SK-N-SH (cell line): ENCODE results near the gene LYRM4. TPM values are rescaled to one million over a fixed set of nuclear protein-coding genes. Genes with fewer than 3 reads are reported as not detected.
"Not testable (repeated sequence)": the region's sequence is repeated elsewhere in the genome, so short reads cannot be mapped to it uniquely, and the experiment has no call there.

Source experiments
- CTCF ChIA-PET: fragments of 300-600, 350-600 bp; formaldehyde crosslinking; extraction: SDS; loops from one replicate; lab custom pipeline; 2021; lab: Yijun Ruan, JAX
- POLR2A ChIA-PET: fragments of 350-600 bp; sonication (Branson Sonifier 250); formaldehyde crosslinking; extraction: SDS; loops from one replicate; lab custom pipeline; 2020; ENCODE audit warnings: antibody characterized with exemption, inconsistent platforms; lab: Yijun Ruan, JAX
- DNase-seq: peaks from one replicate; pipeline ENCODE4 v3.0.0; 2012
- H2AFZ ChIP-seq: fragments of 200-600 bp; sonication (generic); 2 replicates; pipeline ENCODE4 v1.8.1; 2016; ENCODE audit warnings: antibody characterized with exemption, mild to moderate bottlenecking, low read depth
- H3F3A ChIP-seq: fragments of 200-600 bp; sonication (generic); replicated peaks from 2 replicates; pipeline ENCODE3; 2016; ENCODE audit warnings: antibody characterized with exemption, mild to moderate bottlenecking; ENCODE audit not compliant: insufficient read depth
- H3K27ac ChIP-seq, 2 experiments: fragments of 200-500 bp in 1 of 2; fragments of 200-600 bp in 1 of 2; sonication (Bioruptor generic) in 1 of 2; sonication (generic), shearing (Covaris generic) in 1 of 2; 2 replicates each; pipeline versions ENCODE4 v1.5.1 to v1.6.1; 2014 to 2016; ENCODE audit warnings: low read depth in 2 of 2, inconsistent platforms in 1 of 2, low read length in 1 of 2, mild to moderate bottlenecking in 1 of 2, mixed read lengths in 1 of 2
- H3K27me3 ChIP-seq: fragments of 200-600 bp; sonication (generic), shearing (Covaris generic); 2 replicates; pipeline ENCODE4 v1.6.1; 2016; ENCODE audit warnings: mixed run types; ENCODE audit not compliant: insufficient read depth
- H3K36me3 ChIP-seq, 2 experiments: fragments of 200-500 bp in 1 of 2; fragments of 200-600 bp in 1 of 2; sonication (Bioruptor generic) in 1 of 2; sonication (generic) in 1 of 2; replicated peaks in 1 of 2; 2 replicates each; pipeline versions ENCODE3 to v1.5.1; 2014 to 2016; ENCODE audit warnings: low read length in 1 of 2, mild to moderate bottlenecking in 1 of 2; ENCODE audit not compliant: insufficient read depth in 2 of 2, control insufficient read depth in 1 of 2
- H3K4me1 ChIP-seq, 2 experiments: fragments of 200-500 bp in 1 of 2; fragments of 200-600 bp in 1 of 2; sonication (Bioruptor generic) in 1 of 2; sonication (generic), shearing (Covaris generic) in 1 of 2; 2 replicates each; pipeline versions ENCODE4 v1.5.1 to v1.6.1; 2014 to 2016; ENCODE audit warnings: low read depth in 1 of 2, low read length in 1 of 2, mixed run types in 1 of 2; ENCODE audit not compliant: insufficient read depth in 2 of 2, control insufficient read depth in 1 of 2
- H3K4me2 ChIP-seq: fragments of 200-600 bp; sonication (generic), shearing (Covaris generic); 2 replicates; pipeline ENCODE4 v1.6.1; 2017; ENCODE audit warnings: mixed run types
- H3K4me3 ChIP-seq, 2 experiments: fragments of 200-500 bp in 1 of 2; fragments of 200-600 bp in 1 of 2; sonication (Bioruptor generic) in 1 of 2; sonication (generic), shearing (Covaris generic) in 1 of 2; 2 replicates each; pipeline versions ENCODE4 v1.5.1 to v1.8.1; 2014 to 2016; ENCODE audit warnings: low read depth in 2 of 2, inconsistent platforms in 1 of 2, low read length in 1 of 2, mild to moderate bottlenecking in 1 of 2, mixed read lengths in 1 of 2, moderate library complexity in 1 of 2
- H3K79me2 ChIP-seq: fragments of 200-600 bp; sonication (generic); 2 replicates; pipeline ENCODE4 v1.8.1; 2017; ENCODE audit warnings: mild to moderate bottlenecking; ENCODE audit not compliant: insufficient read depth
- H3K9ac ChIP-seq: fragments of 200-600 bp; sonication (generic); 2 replicates; pipeline ENCODE4 v1.6.1; 2017; ENCODE audit warnings: mixed run types
- H3K9me2 ChIP-seq: fragments of 200-600 bp; sonication (generic); 2 replicates; pipeline ENCODE4 v1.6.1; 2017; ENCODE audit warnings: mixed run types
- H3K9me3 ChIP-seq: fragments of 200-600 bp; sonication (generic); 2 replicates; pipeline ENCODE4 v1.6.1; 2017; ENCODE audit warnings: mixed run types, mild to moderate bottlenecking, moderate library complexity
- H4K20me1 ChIP-seq: fragments of 200-600 bp; sonication (generic); 2 replicates; pipeline ENCODE4 v1.6.1; 2017; ENCODE audit warnings: mild to moderate bottlenecking, mixed run types; ENCODE audit not compliant: insufficient read depth
- ELF1 ChIP-seq: IDR thresholded peaks from 2 replicates; pipeline ENCODE4 v1.4.0; 2012
- EP300 ChIP-seq, 2 experiments: IDR thresholded peaks; 2 replicates each; pipeline versions ENCODE4 v1.4.0 to v1.6.1; 2012; ENCODE audit warnings: borderline replicate concordance in 1 of 2, low read depth in 1 of 2, low read length in 1 of 2
- EZH2phosphoT487 ChIP-seq: fragments of 200-600 bp; sonication (generic); IDR thresholded peaks from 2 replicates; pipeline ENCODE4 v1.6.1; 2017; ENCODE audit warnings: low read depth, mixed run types, mild to moderate bottlenecking, antibody characterized with exemption, moderate library complexity, borderline replicate concordance
- GABPA ChIP-seq: IDR thresholded peaks from 2 replicates; pipeline ENCODE4 v1.4.0; 2012; ENCODE audit warnings: low read depth, mild to moderate bottlenecking
- GATA2 ChIP-seq: sonication (generic); formaldehyde crosslinking; IDR thresholded peaks from 2 replicates; pipeline ENCODE4 v1.5.0; 2020; ENCODE audit warnings: mild to moderate bottlenecking, missing genetic modification reagents
- JUND ChIP-seq: IDR thresholded peaks from 2 replicates; pipeline ENCODE4 v1.4.0; 2012
- MEF2A ChIP-seq: IDR thresholded peaks from 2 replicates; pipeline ENCODE4 v1.4.0; 2012; ENCODE audit warnings: low read depth, borderline replicate concordance
- RAD21 ChIP-seq: IDR thresholded peaks from 2 replicates; pipeline ENCODE4 v1.6.1; 2012; ENCODE audit warnings: mild to moderate bottlenecking, low read length
- RFX5 ChIP-seq: IDR thresholded peaks from 2 replicates; pipeline ENCODE4 v1.6.1; 2012; ENCODE audit warnings: mild to moderate bottlenecking, improper control_type of control experiment, low read length
- RXRA ChIP-seq: IDR thresholded peaks from 2 replicates; pipeline ENCODE4 v1.4.0; 2012; ENCODE audit warnings: low read depth, mild to moderate bottlenecking, borderline replicate concordance
- SIN3A ChIP-seq: IDR thresholded peaks from 2 replicates; pipeline ENCODE4 v1.6.1; 2012; ENCODE audit warnings: low read depth, mild to moderate bottlenecking, low read length, moderate library complexity, borderline replicate concordance
- SMC3 ChIP-seq: IDR thresholded peaks from 2 replicates; pipeline ENCODE4 v1.6.1; 2012; ENCODE audit warnings: low read depth, low read length, improper control_type of control experiment
- TAF1 ChIP-seq: IDR thresholded peaks from 2 replicates; pipeline ENCODE4 v1.6.1; 2012; ENCODE audit warnings: low read depth, mild to moderate bottlenecking, low read length, moderate library complexity, borderline replicate concordance
- TCF12 ChIP-seq: IDR thresholded peaks from 2 replicates; pipeline ENCODE4 v1.4.0; 2012
- USF1 ChIP-seq: IDR thresholded peaks from 2 replicates; pipeline ENCODE4 v1.4.0; 2012; ENCODE audit warnings: low read depth, borderline replicate concordance
- USF2 ChIP-seq: fragments of 150-350 bp; IDR thresholded peaks from 2 replicates; pipeline ENCODE4 v1.6.1; 2017; ENCODE audit warnings: antibody characterized with exemption, low read length, low read depth, borderline replicate concordance
- YY1 ChIP-seq: IDR thresholded peaks from 2 replicates; pipeline ENCODE4 v1.4.0; 2012; ENCODE audit warnings: low read depth, mild to moderate bottlenecking
- WGBS: methylation state at CpG from one replicate; pipeline ENCODE4 v1.1.6; 2017; ENCODE audit warnings: low lambda C conversion rate; 5-methylcytosine and 5-hydroxymethylcytosine counted together
- polyA plus RNA-seq, 3 experiments: library from polyadenylated mRNA; depleted of rRNA; stranded (reverse); fragments of >200 nt; gene quantifications; 2 replicates each; pipeline ENCODE4 v1.2.3, GENCODE V29; 2012
- TF ChIP-seq, protein P1 (sequence below): IDR thresholded peaks from 2 replicates; pipeline ENCODE4; 2012
- TF ChIP-seq, protein P2 (sequence below): IDR thresholded peaks from 2 replicates; pipeline ENCODE4 v1.4.0; 2012; ENCODE audit warnings: low read depth, borderline replicate concordance

Gene LYRM4
- polyA plus RNA-seq, 1 of the 3 experiments (the other 2 are of a cell fraction), result 37.2 TPM

- H3K4me3 ChIP-seq, result no peak overlapping the region
- H3K9ac ChIP-seq, result no peak overlapping the region
- H3K27me3 ChIP-seq, result no peaks in the 10 kb centered on the region
- TF ChIP-seq JUND, result no peak
- TF ChIP-seq YY1, result no peak
- TF ChIP-seq GATA2 (CRISPR knock-in tag), result no peak
- 84% methylated on average over 4 of the region's 6 CpGs for WGBS
- no peaks in the 10 kb centered on the region for H3F3A ChIP-seq
- ChIA-PET POLR2A (no interaction called here), CTCF (interaction anchor here (1.2 kb wide), 1 partner anchor 22 kb away, joined by 7 read pairs; no protein-coding TSS in a partner anchor)
- no peak overlapping the region for H3K4me2 ChIP-seq
- no peaks in the 10 kb centered on the region for H3K9me3 ChIP-seq
- H3K4me1 ChIP-seq, result peaks cover 5 to 6% of the 10 kb centered on the region in 2 experiments; a peak in 2 of 4 replicates
- no peak overlapping the region for H3K27ac ChIP-seq
- H3K36me3 ChIP-seq, result no peaks in the 10 kb centered on the region
- H3K9me2 ChIP-seq, result no peaks in the 10 kb centered on the region
- H4K20me1 ChIP-seq, result no peaks in the 10 kb centered on the region
- no peaks in the 10 kb centered on the region for H3K79me2 ChIP-seq
- H2AFZ ChIP-seq, result no peak overlapping the region
- DNase-seq, result no peak
Measured at GRCh38 chr6:5121479-5121878, 139.3 kb downstream of the LYRM4 start.

DNA sequence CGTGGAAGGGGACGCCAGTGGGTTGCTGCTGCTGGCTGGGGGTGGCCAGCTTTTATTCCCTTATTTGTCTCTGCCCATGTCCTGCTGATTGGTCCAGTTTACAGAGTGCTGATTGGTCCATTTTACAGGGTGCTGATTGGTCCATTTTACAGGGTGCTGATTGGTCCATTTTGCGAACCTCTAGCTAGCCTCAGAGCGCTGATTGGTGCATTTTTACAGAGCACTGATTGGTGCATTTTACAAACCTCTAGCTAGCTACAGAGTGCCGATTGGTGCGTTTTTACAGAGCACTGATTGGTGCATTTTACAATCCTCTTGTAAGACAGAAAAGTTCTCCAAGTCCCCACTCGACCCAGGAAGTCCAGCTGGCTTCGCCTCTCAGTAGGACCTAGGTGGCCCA, 140.2 kb downstream of the LYRM4 start:
- WGBS, result 92% methylated on average over 8 of the region's 8 CpGs
- H3K4me2 ChIP-seq, result not testable (repeated sequence)

GRCh38 chr6:5120011-5120410, 140.7 kb downstream of the LYRM4 start:
- WGBS, result 97% methylated on average over 10 of the region's 10 CpGs
- TF ChIP-seq SMC3, result no peak
- no peak for TF ChIP-seq TAF1
- no peak for TF ChIP-seq RFX5
- no peak for TF ChIP-seq SIN3A
- TF ChIP-seq EP300 (IDR thresholded peaks at IDR 0.05; ENCODE audit: borderline replicate concordance in 1 of 2, low read depth in 1 of 2, low read length in 1 of 2), result no peak
- TF ChIP-seq, protein P1, sequence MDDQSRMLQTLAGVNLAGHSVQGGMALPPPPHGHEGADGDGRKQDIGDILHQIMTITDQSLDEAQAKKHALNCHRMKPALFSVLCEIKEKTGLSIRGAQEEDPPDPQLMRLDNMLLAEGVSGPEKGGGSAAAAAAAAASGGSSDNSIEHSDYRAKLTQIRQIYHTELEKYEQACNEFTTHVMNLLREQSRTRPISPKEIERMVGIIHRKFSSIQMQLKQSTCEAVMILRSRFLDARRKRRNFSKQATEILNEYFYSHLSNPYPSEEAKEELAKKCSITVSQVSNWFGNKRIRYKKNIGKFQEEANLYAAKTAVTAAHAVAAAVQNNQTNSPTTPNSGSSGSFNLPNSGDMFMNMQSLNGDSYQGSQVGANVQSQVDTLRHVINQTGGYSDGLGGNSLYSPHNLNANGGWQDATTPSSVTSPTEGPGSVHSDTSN, result no peak
- TF ChIP-seq, protein P2, sequence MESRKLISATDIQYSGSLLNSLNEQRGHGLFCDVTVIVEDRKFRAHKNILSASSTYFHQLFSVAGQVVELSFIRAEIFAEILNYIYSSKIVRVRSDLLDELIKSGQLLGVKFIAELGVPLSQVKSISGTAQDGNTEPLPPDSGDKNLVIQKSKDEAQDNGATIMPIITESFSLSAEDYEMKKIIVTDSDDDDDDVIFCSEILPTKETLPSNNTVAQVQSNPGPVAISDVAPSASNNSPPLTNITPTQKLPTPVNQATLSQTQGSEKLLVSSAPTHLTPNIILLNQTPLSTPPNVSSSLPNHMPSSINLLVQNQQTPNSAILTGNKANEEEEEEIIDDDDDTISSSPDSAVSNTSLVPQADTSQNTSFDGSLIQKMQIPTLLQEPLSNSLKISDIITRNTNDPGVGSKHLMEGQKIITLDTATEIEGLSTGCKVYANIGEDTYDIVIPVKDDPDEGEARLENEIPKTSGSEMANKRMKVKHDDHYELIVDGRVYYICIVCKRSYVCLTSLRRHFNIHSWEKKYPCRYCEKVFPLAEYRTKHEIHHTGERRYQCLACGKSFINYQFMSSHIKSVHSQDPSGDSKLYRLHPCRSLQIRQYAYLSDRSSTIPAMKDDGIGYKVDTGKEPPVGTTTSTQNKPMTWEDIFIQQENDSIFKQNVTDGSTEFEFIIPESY, result no peak
- TF ChIP-seq USF2, result no peak
- no peak for TF ChIP-seq JUND
- TF ChIP-seq RXRA, result no peak
- no peak for TF ChIP-seq TCF12
- no peak for TF ChIP-seq GATA2 (CRISPR knock-in tag)
- TF ChIP-seq USF1, result no peak
- TF ChIP-seq RAD21, result no peak
- TF ChIP-seq MEF2A, result no peak
- no peak for TF ChIP-seq GABPA
- no peak for TF ChIP-seq EZH2phosphoT487
- no peak for TF ChIP-seq ELF1

More for the DNA sequence above, 140.2 kb downstream of the LYRM4 start:
- DNase-seq, H3K9ac ChIP-seq, H3K36me3 ChIP-seq, H3K4me3 ChIP-seq, H3K4me1 ChIP-seq, H3K27me3 ChIP-seq, H3K9me2 ChIP-seq, H3K79me2 ChIP-seq, H2AFZ ChIP-seq, H3K27ac ChIP-seq, H3F3A ChIP-seq, H4K20me1 ChIP-seq, H3K9me3 ChIP-seq, POLR2A ChIA-PET: not testable (repeated sequence)
- CTCF ChIA-PET, result interaction anchor here (1.2 kb wide), 1 partner anchor 23 kb away, joined by 7 read pairs; no protein-coding TSS in a partner anchor

More at GRCh38 chr6:5120011-5120410, 140.7 kb downstream of the LYRM4 start:
- H3K27ac ChIP-seq, result no peak overlapping the region
- ChIA-PET CTCF (interaction anchor here (1.2 kb wide), 1 partner anchor 24 kb away, joined by 7 read pairs; no protein-coding TSS in a partner anchor), POLR2A (no interaction called here)
- no peak overlapping the region for H2AFZ ChIP-seq
- no peak overlapping the region for H3K4me2 ChIP-seq
- H3K9ac ChIP-seq, result no peak overlapping the region
- no peaks in the 10 kb centered on the region for H4K20me1 ChIP-seq
- H3K36me3 ChIP-seq, result no peaks in the 10 kb centered on the region
- DNase-seq, result no peak
- H3K4me1 ChIP-seq, result peaks cover 5 to 6% of the 10 kb centered on the region in 2 experiments; a peak in 2 of 4 replicates
- H3K9me2 ChIP-seq, result no peaks in the 10 kb centered on the region
- H3K79me2 ChIP-seq, result no peaks in the 10 kb centered on the region
- no peaks in the 10 kb centered on the region for H3K27me3 ChIP-seq
- no peaks in the 10 kb centered on the region for H3K9me3 ChIP-seq
- H3K4me3 ChIP-seq, result no peak overlapping the region
- H3F3A ChIP-seq, result no peaks in the 10 kb centered on the region
